OCI-M2 (cell line): Measurements from ENCODE around the gene MREG.

Experiments used
- DNase-seq: peaks from one replicate; lab custom pipeline; 2025; ENCODE audit not compliant: unreplicated experiment; lab: John Stamatoyannopoulos, UW

Gene MREG

DNA sequence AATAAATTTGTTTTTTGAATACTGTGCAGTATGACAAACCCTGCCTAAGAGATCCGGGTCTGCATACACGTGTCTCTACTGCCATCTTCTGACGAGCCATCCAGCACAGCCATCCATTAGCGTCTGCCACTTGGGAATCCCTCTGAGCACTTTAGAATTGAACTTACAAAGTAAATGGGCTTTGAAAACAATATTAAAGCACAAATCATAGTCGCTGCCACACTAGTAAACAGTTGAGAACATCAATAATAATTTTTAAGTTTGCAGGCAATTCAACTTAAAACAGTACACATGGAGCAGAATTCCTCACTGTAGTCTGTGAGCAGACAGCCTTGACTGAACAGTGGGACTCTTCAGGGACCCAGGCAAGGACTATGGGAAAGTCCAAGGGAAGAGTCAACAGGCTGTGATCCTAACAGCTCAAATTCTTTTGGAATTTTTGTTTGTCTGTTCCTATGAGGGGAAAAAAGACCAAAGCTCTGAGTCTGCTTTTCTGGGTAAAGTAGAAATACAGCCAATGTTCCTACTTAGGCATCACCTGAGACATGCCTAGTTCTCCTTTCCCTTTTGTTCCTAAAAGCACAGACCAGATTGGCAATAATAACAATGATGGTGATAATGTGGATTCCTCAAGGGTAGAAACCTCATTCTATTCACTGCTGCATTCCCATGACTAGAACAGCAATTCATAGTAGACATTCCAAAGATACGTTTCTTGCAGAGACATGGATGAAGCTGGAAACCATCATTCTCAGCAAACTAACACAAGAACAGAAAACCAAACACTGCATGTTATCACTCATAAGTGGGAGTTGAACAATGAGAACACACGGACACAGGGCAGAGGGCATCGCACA, 92.9 kb downstream of the MREG start:
- peak; percentile 20 for DNase-seq

DNA sequence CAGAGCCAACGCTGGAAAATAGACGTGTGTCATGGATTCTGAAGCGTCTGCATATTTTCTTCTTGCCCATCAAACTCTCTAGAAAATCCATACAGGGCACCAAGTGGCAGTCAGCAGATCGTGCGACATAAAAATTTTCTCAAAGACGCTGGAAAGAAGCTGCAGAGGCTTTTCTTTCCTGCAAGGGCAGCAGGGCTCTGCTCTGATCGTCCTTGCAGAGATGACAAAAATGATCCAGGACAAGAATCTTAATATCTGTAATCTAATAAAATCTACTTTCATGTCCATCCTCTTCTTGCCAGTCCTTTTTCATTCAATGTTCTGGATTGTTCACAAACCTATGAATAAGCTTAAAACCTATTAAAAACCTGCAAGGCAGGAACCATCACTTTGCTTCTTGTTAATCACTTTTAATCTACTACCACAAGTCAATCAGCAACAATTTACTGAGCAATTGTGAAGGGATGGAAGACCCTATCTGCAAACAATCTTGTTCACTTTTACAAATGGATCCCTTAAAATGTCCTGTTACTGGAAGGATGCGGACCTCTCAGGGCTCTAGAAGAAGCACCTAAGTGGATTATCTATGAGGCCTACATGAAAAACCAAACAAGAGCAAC, 93.6 kb downstream of the MREG start:
- DNase-seq = no peak

DNA sequence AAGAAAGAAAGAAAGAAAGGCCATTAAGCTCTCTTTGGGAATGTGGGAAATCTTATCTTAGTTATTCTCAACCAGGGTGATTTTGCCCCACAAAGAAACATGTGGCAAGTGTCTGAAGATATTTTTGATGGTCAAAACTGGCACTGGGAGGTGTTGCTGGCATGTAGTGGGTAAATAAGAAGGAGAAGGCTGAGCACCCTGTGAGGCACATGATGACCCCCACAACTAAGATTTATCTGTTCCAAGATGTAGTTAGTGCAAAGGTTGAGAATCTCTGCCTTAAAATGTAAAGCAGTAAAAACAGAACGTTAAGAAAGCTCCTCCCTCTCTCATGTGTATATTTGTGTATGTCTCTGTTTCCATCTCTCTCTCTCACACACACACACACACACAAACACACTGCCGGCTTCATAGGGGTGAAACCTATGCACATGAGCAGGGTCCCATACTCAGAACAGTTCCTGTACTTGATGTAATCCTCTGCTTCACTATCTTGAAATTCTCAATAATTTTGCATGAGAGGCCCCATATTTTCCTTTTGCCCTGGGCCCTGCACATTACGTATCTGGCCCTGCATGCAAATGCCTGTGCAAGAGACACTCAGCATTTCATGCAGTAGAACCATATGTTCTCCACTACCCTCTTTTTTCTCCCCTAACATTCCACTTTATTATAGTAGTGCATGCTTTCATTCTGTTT, 94.3 kb downstream of the MREG start:
- DNase-seq = no peak

DNA sequence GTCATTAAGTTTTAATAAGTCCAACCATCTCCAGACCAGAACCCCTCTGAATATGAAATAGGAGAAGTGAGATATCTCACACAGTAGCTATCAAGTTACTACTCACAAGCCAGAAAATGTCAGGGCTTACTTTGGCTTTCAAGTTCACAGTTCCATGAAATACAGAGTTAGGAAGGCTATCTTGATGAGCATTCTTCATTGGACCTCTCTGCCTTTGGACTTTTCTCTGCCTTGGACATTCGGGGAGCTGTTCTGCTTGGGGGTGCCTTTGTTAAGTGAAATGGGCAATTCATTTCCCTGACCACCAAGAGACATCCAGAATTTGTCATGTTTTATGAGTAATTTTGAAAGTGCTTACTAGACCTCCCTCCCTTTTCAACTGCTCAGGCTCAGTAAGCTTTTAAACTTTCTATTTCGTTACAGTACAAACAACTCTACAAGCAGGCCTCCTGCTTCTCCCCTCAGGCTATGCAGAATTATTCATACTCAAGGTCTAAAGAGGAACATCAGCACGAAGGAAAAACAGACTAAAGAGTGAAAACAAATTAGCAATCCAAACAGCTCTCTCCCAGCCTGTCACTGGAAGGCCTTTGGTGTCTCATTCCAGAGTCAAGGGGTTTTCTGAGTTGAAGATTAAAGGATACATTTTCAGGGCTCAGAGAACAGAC, 95.3 kb downstream of the MREG start:
- no peak for DNase-seq

DNA sequence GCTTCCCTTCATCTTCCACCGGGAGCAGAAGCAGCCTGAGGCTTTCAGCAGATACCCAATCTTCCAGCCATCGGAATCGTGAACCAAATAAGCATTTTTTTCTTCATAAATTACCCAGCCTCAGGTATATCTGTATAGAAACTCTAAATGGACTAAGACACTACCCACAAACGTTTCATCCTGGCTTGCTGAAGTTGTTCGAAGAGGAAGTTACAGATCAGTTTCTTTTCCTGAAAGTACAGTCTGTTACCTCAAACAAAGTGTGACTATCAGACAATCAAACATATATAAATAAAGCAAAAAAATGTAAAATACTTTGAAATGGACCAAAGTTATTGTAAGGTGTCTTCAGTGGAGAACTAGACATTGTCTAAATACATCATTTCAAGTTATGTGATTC, 97.9 kb downstream of the MREG start:
- no peak for DNase-seq

DNA sequence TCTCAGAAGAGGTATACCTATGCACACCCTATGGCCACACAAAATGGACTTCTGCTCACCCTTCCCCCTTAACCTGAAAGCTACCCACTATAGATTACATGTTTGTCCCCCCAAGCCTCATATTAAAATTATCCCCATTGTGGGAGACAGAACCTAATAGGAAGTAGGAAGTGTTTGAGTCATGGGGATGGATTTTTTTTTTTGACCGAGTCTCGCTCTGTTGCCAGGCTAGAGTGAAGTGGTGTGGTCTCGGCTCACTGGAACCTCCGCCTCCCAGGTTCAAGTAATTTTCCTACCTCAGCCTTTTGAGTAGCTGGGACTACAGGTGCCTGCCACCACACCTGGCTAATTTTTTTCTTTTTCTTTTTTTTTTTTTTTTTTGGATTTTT, 98.6 kb downstream of the MREG start:
- DNase-seq = no peak

DNA sequence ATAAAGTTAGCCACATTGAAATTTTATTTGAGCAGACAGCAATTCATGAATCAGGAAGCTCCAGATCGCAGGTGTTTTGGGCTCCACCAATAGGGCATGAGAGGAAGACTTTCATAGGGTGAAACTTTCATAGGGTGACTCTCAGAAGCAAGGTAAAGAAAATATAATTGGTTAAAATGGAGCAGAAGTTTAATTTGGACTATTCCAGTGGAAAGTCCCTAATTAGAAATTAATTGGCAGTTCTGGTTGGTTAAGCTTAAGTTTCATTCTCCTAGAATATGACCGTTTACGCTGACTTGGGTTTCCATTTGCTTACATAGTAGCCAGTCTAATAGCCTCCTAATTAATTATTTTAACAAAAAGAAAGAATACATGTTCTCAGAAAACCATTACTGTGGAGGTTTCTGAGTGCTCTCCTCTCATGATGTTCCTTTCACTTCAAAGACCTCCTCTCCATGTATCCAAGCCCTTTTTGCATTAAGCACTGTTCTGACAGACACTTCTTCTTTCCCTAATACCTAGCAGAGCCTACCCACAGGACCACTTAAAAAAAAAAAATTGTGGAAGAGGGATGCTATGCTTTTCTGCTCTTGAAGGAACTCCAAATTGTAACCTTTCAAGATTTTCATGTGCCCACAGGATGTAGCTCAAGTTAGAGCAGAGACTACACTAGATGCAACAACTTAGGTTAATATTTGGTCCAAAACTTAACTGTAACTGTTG, 99.1 kb downstream of the MREG start:
- DNase-seq = no peak

DNA sequence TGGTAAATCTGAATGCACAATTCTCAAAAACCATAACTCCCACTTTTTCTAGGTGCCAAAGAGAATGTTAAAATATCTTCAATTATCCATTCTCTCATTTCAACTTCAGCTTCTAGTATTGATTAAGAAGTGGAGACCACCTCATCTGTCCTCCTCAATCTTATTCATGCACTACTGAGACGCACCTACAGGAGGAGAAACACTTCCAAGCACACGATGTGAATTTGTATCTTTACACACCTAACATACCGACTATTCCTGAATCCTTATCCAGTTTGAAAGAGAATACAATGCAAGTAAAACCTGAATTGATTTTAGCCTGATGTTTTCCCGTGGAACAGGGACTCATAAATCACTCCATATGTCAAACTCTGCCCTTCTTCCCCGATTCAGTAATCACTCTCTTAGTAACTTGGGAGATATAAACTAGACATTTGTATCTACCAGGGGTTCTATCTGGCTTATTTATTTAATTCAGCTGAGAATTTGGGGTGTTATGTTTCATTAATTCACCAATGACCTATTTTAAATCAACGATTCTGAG, 101.0 kb downstream of the MREG start:
- DNase-seq = no peak

DNA sequence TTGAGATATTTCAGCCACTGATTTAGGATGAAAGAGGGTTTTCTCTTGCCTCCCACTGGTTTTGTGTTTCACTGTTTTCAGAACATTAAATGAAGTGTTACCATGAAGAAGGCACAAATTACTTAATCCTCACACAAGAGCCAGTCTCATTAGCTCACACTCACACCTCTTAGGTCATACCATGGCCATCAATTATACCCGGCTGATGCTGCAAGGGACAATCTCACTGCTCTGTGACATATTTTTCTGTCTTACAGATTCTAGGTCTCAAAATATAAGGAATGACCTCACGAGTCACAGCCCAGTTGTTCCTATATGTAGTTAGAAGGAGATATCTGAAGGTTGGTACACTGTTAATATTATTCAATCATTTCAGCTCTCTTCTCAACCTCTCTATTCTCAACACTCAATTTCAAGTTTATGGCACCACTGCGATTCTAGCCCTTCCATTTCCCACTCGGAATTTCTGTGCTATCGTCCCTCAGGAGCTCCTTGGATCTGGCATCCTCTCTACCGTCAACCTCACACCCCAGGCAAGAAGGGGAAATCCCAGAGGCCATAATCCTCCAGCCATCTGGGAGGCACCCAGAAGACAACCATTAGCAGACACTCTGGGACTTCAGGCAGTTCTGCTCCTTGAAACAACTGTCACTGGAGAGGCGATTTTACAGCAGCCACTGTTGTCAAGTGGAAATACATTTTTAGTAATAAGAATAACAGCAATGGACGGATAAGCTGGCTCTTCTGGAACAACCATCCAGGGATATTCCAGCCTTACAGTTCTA, 101.9 kb downstream of the MREG start:
- no peak for DNase-seq

DNA sequence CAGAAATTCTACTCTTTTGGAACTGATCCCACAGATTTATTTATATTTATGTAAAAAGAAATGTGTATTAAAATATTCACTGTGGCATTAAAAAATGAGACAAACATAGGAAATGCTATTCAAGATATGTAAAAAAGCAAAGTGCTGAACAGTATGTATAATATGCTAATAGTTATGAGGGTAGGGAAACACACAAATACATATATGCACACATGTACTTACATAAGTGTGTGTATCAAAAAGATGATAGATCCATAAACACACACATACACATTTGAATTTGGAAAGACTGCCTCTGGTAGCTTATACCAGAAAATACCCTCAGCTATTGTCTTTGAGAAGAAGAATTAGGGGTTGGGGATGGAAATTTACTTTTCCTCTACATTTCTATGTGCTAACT, 103.2 kb downstream of the MREG start:
- DNase-seq = no peak

DNA sequence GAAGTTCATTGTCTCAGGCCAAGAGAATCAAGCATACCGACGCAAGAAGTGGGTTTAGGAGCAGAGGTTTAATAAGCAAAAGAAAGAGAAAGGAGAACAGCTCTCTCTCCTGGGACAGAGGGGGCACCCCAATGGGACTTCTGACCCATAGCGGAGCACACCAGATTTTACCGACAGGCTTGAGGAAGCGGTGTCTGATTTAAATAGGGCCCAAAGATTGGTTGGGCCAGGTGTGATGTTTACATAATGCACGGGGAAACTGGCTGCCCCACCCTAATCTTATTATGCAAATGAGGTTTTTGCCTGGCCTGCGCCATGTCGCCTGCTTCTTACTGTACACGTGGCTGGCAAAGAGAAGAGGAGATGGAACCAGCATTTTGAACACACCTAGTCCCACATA, 106.2 kb downstream of the MREG start:
- no peak for DNase-seq

DNA sequence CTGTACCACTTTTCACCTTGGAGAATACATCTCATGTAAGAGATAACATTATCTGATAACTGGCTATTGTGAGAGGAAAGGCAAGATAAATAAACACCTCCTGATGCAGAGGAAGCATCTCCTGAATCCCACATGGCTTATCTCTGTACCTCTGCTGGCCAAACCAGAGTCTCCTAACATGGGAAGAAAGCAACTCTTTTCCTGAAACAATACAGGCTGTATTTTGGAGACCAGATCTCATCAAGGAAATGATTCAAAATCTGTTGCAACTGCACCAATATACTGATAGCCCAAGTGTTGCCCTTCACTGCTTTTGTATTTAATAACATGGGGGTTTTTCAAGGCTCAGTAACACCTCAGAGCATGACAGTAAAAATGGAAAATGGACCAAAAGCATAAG, 106.9 kb downstream of the MREG start:
- no peak for DNase-seq

DNA sequence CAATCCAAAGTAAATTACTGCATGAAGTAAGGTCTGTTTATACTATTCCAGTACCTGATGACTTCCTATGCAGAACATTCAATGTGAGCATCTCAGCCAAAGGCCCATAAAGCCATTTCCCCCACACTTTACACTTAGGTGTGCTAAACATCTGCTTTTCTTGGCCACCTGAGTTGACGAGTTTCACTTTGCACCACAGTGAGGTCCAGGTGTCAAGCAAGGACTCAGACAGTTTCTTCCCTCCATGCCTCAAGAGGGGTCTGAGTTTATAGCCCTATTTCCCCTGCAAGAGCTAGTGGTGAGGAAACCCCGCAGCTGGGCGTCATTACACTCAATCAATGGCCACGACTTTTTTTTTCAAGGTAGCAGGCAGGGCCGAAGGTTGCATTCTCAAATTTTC, 107.7 kb downstream of the MREG start:
- DNase-seq = no peak

DNA sequence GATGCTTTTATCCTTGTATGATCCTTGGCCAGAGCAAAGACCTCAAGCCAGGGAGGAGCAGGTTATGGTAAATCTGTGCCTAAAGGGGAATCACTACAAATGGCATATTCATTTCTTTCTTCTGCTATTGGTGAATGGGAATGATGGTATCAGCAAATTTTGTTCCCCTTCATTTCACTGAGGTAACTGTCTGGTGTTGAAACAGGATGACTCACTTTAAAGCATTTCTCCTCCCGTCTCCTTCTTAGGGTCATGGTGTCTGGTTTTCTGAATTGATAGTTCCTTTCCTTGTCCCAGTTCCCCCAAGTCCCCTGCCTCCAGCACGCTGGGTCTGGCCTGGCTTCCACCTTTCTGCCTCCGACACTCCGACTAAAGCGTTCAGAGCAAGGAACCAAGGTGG, 109.2 kb downstream of the MREG start:
- DNase-seq = no peak

DNA sequence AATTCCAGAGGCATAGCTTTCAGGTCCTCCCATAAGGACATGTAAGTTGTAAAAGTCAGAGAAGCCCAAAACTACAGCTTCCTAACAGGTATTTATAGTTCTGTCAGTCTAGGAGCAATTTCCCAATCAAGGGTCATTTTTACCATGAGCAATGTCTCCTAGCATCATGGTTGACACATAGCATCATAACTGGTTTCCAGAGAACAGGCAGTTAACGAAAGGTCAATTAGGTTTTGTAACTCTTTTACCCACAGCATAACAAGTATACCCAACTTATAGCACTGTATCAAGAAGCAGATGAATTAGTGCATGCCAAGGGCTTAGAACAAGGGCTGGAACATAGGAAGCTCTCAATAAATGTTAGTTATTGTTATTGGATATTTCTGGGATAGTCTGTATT, 110.1 kb downstream of the MREG start:
- no peak for DNase-seq

DNA sequence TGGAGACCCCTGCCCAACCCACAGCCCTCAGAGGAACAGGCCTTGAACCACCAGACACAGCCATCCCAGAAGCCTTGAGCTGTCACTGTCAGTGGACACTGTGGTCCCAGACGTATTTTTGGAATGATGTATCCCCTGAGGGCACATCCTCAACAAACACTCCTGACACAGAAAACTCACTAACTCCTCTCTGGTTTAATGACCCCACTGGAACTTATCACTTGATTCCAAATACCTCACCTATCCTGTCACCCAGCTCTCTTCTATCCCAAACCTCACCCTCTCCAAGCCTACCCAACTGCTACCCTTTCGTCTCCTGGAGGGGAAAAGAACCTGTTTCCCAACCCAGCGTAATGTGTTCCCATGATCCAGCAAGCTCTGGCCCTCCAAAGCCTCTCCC, 111.6 kb downstream of the MREG start:
- DNase-seq = no peak

DNA sequence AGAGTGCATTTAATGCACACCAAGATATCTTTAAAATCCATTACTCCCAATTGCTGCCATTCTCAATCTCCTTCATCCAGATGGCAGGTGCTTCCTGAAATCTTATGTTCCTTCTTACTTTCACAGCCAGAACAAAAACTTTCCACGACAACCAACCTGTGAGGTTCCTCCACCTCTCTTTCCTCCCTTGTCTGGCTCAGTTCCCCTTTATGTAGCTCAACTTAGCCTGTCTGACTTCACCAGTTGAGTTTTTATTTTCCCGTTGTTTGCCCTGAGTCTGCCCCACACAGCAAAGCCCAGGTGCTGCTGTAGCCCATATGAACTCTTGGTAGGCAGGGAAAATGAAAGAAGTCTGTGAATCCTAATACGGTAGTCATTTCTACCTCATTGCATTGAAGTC, 112.5 kb downstream of the MREG start:
- DNase-seq = no peak

DNA sequence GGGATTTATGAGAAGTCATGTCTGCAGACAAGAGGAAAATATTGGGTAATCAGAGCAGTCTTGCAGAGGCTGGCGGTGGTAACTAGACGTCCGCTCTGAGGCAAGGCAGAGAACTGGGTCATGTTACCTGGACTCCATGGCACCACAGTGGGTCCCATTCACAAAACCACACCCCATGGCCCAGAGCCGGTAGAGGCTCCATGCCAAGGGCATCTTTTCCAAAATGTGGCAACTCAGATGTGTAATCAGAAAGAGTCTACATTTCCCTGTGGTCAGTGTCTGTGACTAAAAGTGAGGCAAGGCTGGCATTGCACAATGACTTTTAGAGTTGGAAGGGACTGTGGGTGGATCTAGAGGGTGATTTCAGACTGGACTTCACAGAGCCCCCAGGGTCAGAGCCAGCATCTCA, 113.1 kb downstream of the MREG start:
- DNase-seq = no peak

DNA sequence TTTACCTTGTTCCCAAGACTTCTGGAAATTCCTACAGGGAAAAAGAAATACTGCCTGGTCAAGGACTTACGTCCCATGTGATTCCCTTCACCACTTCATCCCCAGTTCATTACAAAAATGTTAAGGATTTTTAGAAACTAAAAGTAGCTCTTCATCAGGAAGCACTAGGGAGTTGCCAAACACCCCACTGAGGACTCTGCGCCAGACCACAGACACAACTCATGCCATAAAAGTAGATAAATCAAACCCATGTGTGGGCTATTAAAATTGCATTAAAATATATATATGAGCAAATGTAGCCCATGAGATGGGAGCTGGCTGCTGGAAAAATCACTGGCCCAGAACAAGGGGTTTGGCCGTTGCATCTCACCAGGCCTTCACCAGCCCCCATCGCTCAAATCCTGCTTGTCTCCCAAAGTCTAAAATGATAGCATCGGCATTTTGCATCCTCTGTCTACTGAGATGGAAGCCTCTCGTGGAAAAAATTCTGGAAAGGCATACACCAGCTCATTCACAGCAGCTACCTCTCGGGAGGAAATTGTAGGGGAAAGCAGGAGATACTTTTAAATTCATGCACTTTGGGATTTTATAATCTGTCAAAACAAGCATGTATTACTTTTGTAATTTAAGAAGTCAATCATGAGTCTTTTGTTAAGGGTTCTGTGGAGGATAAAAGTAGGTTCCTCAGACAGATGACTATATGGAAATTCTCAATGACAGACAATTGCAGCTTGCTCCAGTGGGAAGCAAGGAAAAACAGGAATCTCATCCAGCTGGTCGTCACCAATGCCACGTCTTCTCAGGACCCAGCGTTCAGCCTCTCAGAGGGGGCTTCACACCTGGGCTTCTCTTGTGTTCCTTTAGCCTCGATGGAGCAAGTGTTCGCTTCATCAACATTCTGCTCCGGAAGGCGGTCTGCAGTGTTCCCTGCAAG, 113.9 kb downstream of the MREG start:
- DNase-seq = no peak
